HepG2 (cell line): ENCODE results near the gene TRMU. TPM values are rescaled to one million over a fixed set of nuclear protein-coding genes. Genes with fewer than 3 reads are reported as not detected.

ENCODE experiments used
- ATAC-seq: fragments of 200-7000 bp; cut with Tn5 transposase; 3 replicates; pipeline ENCODE4 v1.9.1; 2020; ENCODE audit warnings: mild to moderate bottlenecking, moderate library complexity
- BruUV-seq: library from RNA; stranded (reverse); fragments of 400-500 nt; replicated peaks from 2 replicates; lab custom pipeline; 2021; lab: Mats Ljungman, UMichigan
- CTCF ChIA-PET: fragments of 300-600 bp; formaldehyde crosslinking; extraction: SDS; loops from one replicate; lab custom pipeline; 2021; ENCODE audit warnings: low total read pairs, inconsistent platforms, low intra/inter-chr PET ratio; lab: Yijun Ruan, JAX
- POLR2A ChIA-PET: fragments of 350-600 bp; sonication (Branson Sonifier 250); formaldehyde crosslinking; loops from one replicate; lab custom pipeline; 2020; ENCODE audit warnings: antibody characterized with exemption, inconsistent platforms; lab: Yijun Ruan, JAX
- DNase-seq: peaks from one replicate; pipeline ENCODE4 v3.0.0-alpha.2; 2015; ENCODE audit warnings: low spot score
- FAIRE-seq: peaks from 3 replicates; lab custom pipeline; 2011; peaks lifted over from hg19 to GRCh38; lab: Jason Lieb, UNC
- H2AFZ ChIP-seq: one replicate; pipeline ENCODE4 v1.6.1; 2011; ENCODE audit warnings: low read length, inconsistent platforms
- H3K27ac ChIP-seq: fragments of 300-600 bp; 3 replicates; pipeline ENCODE4 v1.8.0; 2011; ENCODE audit warnings: mixed run types, mild to moderate bottlenecking, mixed read lengths, low read length, inconsistent platforms; ENCODE audit not compliant: insufficient read depth; ENCODE audit errors: extremely low read length
- H3K27me3 ChIP-seq, 2 experiments: fragments of 200-600 bp in 1 of 2; 2 replicates in 1 of 2; 3 replicates in 1 of 2; pipeline versions ENCODE4 v1.6.0 to v1.8.0; 2011; ENCODE audit warnings: low read length in 2 of 2, mild to moderate bottlenecking in 2 of 2, moderate library complexity in 2 of 2, inconsistent platforms in 1 of 2; ENCODE audit not compliant: insufficient read depth in 2 of 2, control insufficient read depth in 1 of 2
- H3K36me3 ChIP-seq, 2 experiments: fragments of 200-600 bp in 1 of 2; replicated peaks in 1 of 2; 2 replicates in 1 of 2; 3 replicates in 1 of 2; pipeline versions ENCODE4 v1.5.1 to v1.8.0; 2011; ENCODE audit warnings: low read length in 2 of 2, inconsistent platforms in 1 of 2; ENCODE audit not compliant: insufficient read depth in 2 of 2, control insufficient read depth in 1 of 2
- H3K4me1 ChIP-seq: 2 replicates; pipeline ENCODE4 v1.5.1; 2012; ENCODE audit warnings: low read length, inconsistent platforms; ENCODE audit not compliant: insufficient read depth
- H3K4me2 ChIP-seq: 2 replicates; pipeline ENCODE4 v1.6.0; 2011; ENCODE audit warnings: low read depth, low read length, inconsistent platforms
- H3K4me3 ChIP-seq, 3 experiments: fragments of 200-600 bp in 1 of 3; sonication (generic), shearing (Covaris generic) in 1 of 3; replicated peaks in 1 of 3; 2 replicates each; pipeline ENCODE4 v1.5.1; 2011 to 2016; ENCODE audit warnings: low read length in 3 of 3, inconsistent platforms in 2 of 3, low read depth in 2 of 3, mild to moderate bottlenecking in 2 of 3, control low read depth in 1 of 3, mixed read lengths in 1 of 3; ENCODE audit not compliant: insufficient read depth in 1 of 3
- H3K79me2 ChIP-seq: one replicate; pipeline ENCODE4 v1.6.1; 2011; ENCODE audit warnings: low read length, inconsistent platforms; ENCODE audit not compliant: insufficient read depth
- H3K9ac ChIP-seq: 2 replicates; pipeline ENCODE4 v1.6.0; 2011; ENCODE audit warnings: mild to moderate bottlenecking, low read depth, low read length, inconsistent platforms; ENCODE audit not compliant: insufficient read depth
- H3K9me3 ChIP-seq: 2 replicates; pipeline ENCODE4 v1.5.1; 2012; ENCODE audit warnings: mild to moderate bottlenecking, low read length
- H4K20me1 ChIP-seq: 2 replicates; pipeline ENCODE4 v1.6.0; 2011; ENCODE audit warnings: inconsistent platforms, mild to moderate bottlenecking, low read length, moderate library complexity; ENCODE audit not compliant: insufficient read depth
- HOXA5 ChIP-seq: sonication (generic); formaldehyde crosslinking; IDR thresholded peaks from 2 replicates; pipeline ENCODE4 v1.4.0; 2020; ENCODE audit warnings: missing genetic modification reagents
- JARID2 ChIP-seq: sonication (generic); formaldehyde crosslinking; IDR thresholded peaks from 2 replicates; pipeline ENCODE4 v1.8.1; 2023; ENCODE audit warnings: missing genetic modification reagents, inconsistent platforms; ENCODE audit not compliant: insufficient replicate concordance
- SAFB2 ChIP-seq: sonication (generic); formaldehyde crosslinking; IDR thresholded peaks from 2 replicates; pipeline ENCODE4 v1.5.1; 2020; ENCODE audit warnings: missing genetic modification reagents, low read depth, mild to moderate bottlenecking, borderline replicate concordance
- SKI ChIP-seq: fragments of 450-650 bp; IDR thresholded peaks from one replicate; pipeline ENCODE4 v1.6.1; 2018; ENCODE audit warnings: mild to moderate bottlenecking; ENCODE audit not compliant: partially characterized antibody
- WGBS: methylation state at CpG from one replicate; pipeline ENCODE4 v1.1.6; 2017; ENCODE audit warnings: low lambda C conversion rate; 5-methylcytosine and 5-hydroxymethylcytosine counted together
- in situ Hi-C: cut with HindIII; loops from 2 replicates; pipeline ENCODE4 v1.10.0; 2017; ENCODE audit warnings: low pct_unique_long_range_greater_than_20kb; ENCODE audit not compliant: extremely low pct_ligation_motif_present
- intact Hi-C: fragments of 100-400 bp; cut with micrococcal nuclease; formaldehyde crosslinking; loops from one replicate; pipeline ENCODE4 v1.10.0; 2022; ENCODE audit not compliant: unreplicated experiment
- polyA plus RNA-seq, 8 experiments: library from polyadenylated mRNA; depleted of rRNA in 3 of 8; stranded (reverse) in 7 of 8; unstranded in 1 of 8; fragments of >200 nt; fragmentation: Illumina TruSeq in 4 of 8; extraction: Trizol in 4 of 8; gene quantifications; 2 replicates each; pipeline versions ENCODE4 v1.2.1 to v1.2.3, GENCODE V29; 2011 to 2016; ENCODE audit warnings: low read depth in 4 of 8, missing spikeins in 1 of 8, mixed read lengths in 1 of 8; ENCODE audit not compliant: insufficient read depth in 1 of 8
- total RNA-seq, 5 experiments: library from RNA; depleted of rRNA; stranded (reverse); fragments of >200 nt; fragmentation: Illumina TruSeq; extraction: Trizol; gene quantifications; 2 replicates each; pipeline ENCODE4 v1.2.3, GENCODE V29; 2016; ENCODE audit warnings: low read depth in 1 of 5
- TF ChIP-seq, protein P1 (sequence below): sonication (generic); formaldehyde crosslinking; IDR thresholded peaks from 2 replicates; pipeline ENCODE4 v1.5.0; 2020; ENCODE audit warnings: missing genetic modification reagents
- TF ChIP-seq, protein P2 (sequence below): IDR thresholded peaks from 2 replicates; pipeline ENCODE4 v1.6.1; 2016; ENCODE audit warnings: low read depth, borderline replicate concordance
- TF ChIP-seq, protein P3 (sequence below): sonication (generic); formaldehyde crosslinking; IDR thresholded peaks from 2 replicates; pipeline ENCODE4 v1.4.0; 2020; ENCODE audit warnings: mild to moderate bottlenecking, missing genetic modification reagents

Gene TRMU
- total and polyA plus RNA-seq, 2 of the 13 experiments (the other 11 are each of a cell fraction or from before 2014, with no cell fraction given): 31.0 to 50.2 TPM

DNA sequence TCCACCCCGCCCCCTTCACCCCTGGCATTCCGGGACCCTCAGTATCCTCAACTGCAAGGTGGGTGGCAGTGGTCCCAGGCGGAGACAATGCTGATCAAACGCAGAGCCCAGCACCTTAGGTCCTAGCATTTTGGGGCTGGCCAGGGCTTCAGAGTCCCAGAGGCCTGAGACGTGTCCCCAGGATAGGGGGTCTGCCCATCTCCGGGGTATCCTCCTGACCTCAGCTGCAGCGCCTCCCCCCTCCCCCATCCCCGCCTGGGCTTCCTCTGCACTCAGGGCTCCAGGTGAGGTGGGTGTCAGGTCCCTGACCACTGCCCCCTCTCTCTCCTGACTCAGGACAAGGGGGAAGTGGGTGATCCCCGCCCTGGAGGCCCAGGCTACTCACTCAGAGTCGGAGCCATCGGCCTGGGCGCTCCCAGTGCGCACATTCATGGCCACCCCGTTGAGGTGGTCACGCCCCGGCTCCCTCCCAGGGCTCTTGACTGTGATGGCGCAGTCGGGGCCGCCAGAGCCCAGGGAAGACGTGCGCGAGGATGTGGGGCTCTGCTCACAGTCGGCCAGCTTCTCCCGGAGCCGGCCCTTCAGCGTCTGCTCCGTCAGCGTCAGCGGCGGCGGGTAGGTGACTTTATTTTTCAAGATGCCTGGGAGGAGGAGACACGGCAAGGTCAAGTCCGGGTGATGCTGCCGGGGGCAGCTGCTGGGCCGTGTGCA lies 28.3 kb downstream of the TRMU start (continued):
- no peak for TF ChIP-seq SKI
- TF ChIP-seq, protein P1, sequence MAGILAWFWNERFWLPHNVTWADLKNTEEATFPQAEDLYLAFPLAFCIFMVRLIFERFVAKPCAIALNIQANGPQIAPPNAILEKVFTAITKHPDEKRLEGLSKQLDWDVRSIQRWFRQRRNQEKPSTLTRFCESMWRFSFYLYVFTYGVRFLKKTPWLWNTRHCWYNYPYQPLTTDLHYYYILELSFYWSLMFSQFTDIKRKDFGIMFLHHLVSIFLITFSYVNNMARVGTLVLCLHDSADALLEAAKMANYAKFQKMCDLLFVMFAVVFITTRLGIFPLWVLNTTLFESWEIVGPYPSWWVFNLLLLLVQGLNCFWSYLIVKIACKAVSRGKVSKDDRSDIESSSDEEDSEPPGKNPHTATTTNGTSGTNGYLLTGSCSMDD (CRISPR knock-in tag): no peak

DNA sequence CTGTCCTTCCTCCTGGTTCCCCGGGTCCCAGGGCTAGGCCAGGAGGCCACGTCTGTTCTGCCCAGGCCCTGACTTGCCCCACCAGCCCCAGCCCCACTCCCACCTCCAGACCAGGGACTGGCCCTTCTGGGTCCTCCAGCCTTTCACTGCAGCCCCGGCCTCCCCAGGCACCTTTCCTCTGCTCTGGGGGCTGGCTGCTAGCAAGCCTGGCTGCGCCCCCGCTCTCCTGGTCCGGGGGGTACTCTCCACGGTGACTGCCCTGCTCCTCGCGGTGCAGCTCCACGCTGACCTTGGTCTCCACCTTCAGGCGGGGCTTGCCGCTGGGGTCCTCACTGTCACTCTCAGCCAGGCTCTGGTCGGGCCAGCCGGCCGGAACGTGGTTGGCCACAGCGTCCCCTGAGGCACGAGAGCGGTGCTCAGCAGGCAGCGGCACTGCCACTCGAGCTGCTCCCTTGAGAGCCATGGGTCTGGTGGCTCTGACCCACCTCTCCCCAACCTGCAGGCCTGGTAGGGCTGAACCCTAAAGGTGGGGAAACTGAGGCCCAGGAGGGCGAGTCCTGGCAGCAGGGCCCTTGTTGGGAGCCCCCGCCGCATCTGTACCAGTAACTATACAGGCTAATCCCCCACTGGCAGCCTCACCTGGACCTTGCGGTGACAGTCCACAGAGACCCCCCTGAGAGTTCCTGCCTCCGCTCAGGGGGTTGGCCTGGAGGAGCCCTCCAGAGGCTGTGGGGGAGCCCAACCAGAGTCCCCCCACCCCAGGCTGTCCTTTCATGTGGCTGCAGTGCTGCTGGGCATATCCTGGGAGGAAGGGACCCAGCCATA lies 29.0 kb downstream of the TRMU start:
- Histone ChIP-seq H3K36me3 (no peaks in the 10 kb centered on the region), H2AFZ (no peak overlapping the region), H4K20me1 (no peaks in the 10 kb centered on the region), H3K9ac (no peak overlapping the region), H3K9me3 (no peaks in the 10 kb centered on the region), H3K27me3 (no peaks in the 10 kb centered on the region), H3K4me3 (no peak overlapping the region), H3K4me1 (peaks cover 36% of the 10 kb centered on the region), H3K4me2 (no peak overlapping the region), H3K27ac (no peak overlapping the region), H3K79me2 (no peaks in the 10 kb centered on the region)
- ChIA-PET POLR2A (interaction anchor here (0.9 kb wide), 1 partner anchor 14 kb away, joined by 3 read pairs; no protein-coding TSS in a partner anchor), CTCF (no interaction called here)
- 87% methylated on average over 7 of the region's 26 CpGs for WGBS
- FAIRE-seq: no peak
- no TSS peak for BruUV-seq
- in situ Hi-C loops: loop anchor here (5.0 kb wide), 2 partner anchors 78 to 173 kb away; partner anchors contain the start of gene CELSR1
- intact Hi-C loops: no loop called here
- no peak for ATAC-seq
- TF ChIP-seq, protein P2, sequence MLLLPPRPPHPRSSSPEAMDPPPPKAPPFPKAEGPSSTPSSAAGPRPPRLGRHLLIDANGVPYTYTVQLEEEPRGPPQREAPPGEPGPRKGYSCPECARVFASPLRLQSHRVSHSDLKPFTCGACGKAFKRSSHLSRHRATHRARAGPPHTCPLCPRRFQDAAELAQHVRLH (CRISPR knock-in tag): no peak
- TF ChIP-seq SAFB2 (CRISPR knock-in tag) (no peak), JARID2 (CRISPR knock-in tag) (no peak), HOXA5 (CRISPR knock-in tag) (no peak)
- TF ChIP-seq, protein P3, sequence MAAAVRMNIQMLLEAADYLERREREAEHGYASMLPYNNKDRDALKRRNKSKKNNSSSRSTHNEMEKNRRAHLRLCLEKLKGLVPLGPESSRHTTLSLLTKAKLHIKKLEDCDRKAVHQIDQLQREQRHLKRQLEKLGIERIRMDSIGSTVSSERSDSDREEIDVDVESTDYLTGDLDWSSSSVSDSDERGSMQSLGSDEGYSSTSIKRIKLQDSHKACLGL: no peak
- DNase-seq: no peak
